GM19324 (cell line): ENCODE data around the gene ARL8B.
"Not testable (repeated sequence)": the region's sequence is repeated elsewhere in the genome, so short reads cannot be mapped to it uniquely, and the experiment has no call there.

Experiments used
- ATAC-seq: cut with Tn5 transposase; IDR thresholded peaks from one replicate; pipeline ENCODE4 v1.9.1; 2021; ENCODE audit warnings: mild to moderate bottlenecking, moderate library complexity; ENCODE audit not compliant: unreplicated experiment, low FRiP score

ARL8B gene

DNA sequence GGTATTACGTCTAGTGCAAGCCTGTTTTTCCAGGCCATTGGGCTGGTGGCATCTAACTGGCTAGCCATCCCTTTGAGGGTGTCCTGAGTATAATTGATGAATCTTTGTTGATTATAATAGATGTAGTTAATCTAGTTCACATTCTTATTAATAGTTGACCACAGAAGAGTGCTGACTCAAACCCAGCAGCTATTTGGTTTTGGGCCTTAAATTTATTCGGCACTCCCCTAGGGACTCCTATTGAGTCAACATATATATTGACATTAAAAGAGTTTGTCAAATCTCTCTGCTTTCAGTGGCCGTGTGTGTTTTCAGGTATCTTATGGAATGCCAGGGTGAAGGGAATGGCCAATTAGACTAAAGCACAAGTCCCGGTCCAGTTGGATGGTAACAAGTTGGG, 19.7 kb downstream of the ARL8B start:
- no peak for ATAC-seq

DNA sequence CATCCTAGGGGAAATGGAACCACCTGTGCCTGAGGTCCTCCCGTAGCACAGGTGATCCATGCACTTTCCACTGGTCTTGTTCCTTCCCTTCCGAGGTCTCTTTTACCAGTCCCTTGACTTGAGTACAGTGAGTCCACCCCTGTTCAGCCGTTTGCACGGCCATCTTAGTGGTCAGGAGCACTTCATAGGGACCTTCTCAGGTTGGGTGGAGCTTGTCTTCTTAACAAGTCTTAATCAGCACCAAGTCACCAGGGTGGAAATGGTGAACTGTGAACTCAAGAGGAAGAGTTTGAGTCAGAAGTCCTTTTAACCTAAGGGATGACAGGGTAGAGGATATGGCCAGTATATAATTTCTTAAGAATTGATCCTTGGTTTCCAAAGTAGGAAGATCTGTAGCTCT, 21.4 kb downstream of the ARL8B start:
- ATAC-seq: no peak

DNA sequence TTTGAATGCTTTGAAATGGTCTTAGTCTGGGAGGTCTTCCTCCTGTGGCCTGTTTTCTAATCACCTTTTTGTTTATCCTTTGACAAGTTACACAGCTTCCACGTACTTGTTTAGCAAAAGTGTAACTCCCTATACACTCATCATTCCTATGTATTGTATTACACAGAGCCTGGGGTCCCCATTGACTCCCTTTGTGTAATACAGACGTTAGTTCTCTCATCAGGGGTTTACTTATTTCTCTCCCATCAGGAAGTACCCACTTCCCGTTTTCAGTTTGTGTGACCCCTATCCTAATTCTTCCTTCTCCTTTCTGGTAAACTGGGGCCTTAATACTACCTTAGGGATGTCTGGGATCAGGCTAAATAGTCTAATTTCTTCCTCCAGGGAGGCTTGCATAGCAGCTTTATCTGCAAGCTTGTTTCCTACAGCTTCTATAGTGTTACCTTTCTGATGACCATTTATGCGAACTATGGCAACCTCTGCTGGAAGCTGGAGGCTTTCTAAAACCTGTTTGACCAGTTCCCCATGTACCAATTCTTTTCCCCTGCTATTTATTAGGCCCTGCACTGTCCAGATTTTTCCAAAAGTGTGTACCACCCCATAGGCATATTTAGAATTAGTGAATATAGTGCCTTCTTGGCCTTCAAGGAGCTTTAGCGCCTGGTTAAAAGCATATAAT, 22.4 kb downstream of the ARL8B start:
- ATAC-seq: no peak

DNA sequence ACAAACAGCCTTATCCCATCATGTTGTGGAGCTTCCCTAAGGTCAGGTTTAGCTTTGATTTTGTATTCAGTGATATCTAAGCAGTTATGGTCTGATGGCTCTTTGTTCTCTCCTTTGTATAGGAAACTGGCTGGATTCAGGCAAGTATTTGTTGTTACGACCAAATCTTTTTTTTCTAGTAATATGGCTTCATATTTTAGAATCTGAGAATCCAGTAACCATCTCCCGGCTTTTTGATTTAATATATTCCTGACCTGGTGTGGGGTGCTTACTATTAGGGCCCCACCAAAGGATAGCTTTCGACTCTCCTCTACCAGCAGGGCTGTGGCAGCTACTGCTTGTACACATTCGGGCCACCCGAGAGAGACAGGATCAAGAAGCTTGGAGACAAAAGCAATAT, 23.0 kb downstream of the ARL8B start:
- no peak for ATAC-seq

DNA sequence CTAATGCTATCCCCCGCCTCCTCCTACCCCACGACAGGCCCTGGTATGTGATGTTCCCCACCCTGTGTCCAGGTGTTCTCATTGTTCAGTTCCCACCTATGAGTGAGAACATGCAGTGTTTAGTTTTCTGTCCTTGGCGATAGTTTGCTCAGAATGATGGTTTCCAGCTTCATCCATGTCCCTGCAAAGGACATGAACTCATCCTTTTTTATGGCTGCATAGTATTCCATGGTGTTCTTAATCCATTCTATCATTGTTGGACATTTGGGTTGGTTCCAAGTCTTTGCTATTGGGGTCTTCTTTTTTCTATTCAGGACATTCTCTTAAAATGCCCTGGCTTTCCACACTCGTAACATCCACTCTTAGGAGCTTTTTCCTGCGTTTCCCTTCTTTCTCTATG, 25.1 kb downstream of the ARL8B start:
- ATAC-seq: not testable (repeated sequence)

DNA sequence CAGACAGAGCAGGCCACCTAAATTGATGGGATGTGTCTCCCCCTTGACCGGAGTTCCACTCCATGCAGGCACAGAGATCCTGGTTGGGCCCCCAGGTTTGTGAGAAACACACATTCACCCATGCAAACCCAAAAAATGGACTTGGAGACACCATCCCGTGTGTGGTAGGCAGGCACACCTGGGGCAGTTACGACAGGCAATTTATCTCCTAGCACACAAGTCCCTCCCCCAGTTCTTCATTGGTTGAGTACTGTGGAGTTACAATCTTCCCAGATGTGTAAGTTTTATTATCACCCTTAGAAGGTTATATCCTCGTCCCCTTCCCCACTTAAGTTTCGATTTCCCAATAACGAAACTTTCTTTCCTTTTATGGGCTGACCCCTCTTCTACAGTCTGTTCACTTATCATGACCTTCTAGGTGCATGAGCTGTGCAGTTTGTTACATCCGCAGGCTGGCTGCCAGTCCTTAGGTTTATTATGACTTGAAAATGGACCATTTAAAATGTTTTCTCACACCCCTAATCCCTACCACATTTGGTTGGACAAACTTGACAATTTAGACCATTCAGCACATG, 27.3 kb downstream of the ARL8B start:
- no peak for ATAC-seq

DNA sequence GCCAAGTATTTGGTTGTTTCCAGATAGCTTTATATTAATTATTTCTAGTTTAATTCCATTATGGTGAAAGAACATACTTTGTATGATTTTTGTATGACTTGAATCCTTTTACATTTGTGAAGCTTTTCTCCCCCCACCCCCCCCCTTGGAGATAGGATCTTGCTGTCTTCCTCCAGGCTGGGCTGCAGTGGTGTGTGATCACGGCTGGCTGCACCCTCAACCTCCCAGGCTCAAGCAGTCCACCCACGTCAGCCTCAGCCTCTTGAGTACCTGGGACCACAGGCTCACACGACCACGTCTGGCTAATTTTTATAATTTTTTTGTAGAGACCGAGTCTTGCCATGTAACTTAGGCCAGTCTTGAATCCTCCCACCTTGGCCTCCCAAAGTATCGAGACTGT, 29.5 kb downstream of the ARL8B start:
- no peak for ATAC-seq

DNA sequence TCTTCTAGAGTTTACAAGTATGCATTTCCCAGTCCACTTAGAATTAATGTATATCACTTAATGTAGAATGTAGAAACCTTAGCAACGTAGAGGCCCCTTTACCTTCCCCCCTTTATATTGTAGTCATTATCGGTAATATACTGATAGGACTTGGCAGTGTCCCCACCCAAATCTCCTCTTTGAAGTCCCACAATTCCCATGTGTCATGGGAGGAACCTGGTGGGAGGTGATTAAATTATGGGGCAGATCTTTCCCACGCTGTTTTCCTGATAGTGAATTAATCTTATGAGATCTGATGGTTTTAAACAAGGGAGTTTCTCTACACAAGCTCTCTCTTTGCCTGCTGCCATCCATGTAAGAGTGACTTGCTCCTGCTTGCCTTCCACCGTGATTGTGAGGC, 31.0 kb downstream of the ARL8B start:
- no peak for ATAC-seq

DNA sequence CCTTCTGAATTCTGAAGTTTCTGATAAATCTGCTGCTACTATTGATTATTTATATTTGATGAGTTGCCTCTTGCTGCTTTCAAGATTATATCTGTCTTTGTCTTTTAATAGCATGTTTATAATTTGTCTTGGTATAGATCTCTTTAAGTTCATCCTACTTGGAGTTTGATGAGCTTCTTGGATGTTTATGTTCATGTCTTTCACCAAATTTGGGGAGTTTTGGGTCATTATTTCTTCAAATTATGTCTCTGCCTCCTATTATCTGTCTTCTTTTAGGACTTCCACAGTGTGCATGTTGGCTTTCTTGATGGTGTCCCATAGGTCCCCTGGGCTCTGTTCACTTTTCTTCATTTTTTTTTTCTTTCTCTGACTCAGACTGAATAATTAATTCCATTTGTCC, 33.1 kb downstream of the ARL8B start:
- ATAC-seq: no peak

DNA sequence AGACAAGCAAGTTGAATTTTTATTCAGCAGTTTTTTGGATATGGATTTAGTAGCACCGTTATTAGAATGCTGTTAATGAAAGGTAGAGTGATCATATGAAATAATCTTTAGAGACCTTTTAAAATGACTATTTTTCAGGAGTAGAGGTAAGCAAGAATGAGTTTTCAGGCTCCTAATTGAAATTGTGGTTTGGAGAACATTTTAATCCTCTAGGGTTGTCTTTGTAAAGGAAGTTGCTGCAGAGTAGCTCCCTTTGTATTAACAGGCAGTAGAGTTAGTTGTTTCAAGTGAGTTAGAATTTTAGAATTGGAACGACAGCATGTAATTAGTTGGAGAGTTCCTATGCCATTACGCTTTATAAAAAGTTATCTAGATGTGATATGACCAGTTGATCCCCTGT, 38.2 kb downstream of the ARL8B start:
- no peak for ATAC-seq

DNA sequence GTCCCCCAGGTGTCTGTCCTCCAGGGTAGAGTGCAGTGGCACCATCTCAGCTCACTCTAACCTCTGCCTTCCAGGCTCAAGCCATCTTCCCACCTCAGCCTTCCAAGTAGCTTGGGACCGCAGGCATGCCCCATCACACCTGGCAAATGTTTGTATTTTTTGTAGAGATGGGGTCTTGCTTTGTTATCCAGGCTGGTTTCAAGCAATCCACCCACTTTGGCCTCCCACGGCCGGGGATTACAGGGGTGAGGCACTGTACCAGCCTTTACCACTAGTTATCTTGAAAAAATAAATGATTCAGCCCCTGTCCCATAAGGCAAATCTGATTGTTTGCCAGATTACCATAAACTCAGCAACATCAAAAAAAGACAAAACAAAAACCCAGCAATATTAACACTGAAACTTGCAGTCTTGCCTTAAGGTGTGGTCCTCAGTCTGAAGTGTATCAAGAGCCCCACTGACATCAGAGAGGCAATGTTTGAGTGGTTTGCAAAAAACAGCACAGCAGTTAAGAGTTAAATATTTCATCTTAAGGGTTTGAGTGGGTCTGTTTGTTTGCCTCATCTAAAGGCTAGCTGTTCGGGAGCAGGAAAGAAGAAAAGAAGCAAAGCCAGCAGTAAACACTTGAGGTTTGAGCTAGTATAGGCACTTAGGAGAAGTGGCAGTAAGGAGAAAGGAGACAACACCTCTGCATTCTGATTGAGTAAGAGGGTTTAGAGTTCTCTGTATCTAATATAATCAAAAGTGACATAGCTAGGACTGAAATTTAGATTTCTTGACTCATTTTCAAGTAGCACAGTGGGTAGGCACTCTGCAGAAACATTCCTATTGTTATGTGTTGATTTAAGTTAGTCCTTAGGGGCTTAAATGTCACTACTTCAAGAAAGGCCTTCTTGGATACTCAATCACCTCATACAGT, 39.1 kb downstream of the ARL8B start:
- ATAC-seq: no peak

DNA sequence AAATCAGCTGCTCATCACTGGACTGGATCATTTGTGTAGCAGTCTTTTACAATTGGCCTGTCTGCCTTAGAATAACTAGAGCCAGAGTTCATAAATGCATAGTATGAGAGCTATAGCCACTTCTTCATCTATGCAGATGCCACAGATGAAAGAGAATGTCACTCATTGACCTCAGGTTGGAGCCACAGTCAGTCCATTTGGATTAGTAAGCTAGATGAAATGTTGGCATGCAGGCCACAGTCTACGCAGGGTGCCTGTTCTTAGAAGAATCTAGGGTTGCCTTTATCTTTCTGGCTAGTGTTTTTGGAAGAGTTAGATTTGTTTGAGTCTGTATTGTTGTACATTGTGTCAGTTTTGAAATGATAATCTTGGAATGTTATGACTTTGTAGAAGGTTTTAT, 40.0 kb downstream of the ARL8B start:
- ATAC-seq: no peak

DNA sequence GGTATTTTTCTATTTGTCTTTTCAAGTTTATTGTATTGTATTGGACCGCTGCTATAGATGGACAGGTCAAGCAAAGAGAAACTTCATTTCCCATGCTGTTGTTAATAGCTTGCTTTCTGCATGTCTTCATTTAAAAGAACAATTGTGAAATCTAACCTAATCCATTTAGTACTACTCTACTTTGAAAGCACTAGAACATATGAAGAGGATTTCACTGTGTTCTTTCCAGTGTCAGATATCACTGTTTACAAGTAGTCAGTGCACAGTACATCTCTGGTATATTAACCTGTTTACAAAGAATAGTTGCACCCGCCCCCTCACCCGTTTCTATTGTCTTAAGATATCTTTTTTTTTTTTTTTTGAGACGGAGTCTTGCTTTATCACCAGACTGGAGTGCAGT, 43.6 kb downstream of the ARL8B start:
- no peak for ATAC-seq

DNA sequence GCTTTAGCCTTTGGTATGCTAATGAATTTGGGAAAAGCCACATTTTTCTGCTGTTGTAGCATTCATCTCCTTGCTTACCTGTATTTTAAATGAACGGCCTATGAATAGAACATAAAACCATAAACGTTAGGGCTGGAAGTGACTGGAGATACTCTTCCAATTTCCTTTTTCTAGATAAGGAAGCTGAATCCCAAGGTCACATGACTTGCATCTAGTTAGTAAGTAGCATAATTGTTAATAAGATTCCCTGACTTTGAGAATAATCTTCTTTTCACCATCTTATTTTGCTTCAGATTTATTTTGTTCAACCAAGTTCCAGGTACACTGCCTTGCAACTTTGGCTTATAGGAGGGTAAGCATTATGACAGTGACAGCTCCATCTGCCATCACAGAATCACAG, 44.8 kb downstream of the ARL8B start:
- no peak for ATAC-seq

DNA sequence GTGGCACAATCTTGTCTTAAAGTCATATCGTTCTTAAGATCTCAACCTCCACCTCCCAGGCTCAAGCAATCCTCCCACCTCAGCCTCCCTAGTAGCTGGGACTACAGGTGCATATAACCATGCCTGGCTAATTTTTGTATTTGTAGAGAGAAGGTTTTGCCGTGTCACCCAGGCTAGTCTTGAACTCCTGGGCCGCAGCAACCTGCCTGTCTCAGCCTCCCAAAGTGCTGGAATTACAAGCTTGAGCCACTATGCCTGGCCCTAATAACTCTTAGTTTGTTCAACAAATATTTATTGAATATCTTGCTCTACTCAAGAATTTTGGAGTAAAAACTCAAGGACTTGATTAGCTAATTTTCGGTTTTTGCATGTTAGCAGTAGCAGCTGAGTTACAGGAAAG, 46.0 kb downstream of the ARL8B start:
- no peak for ATAC-seq

DNA sequence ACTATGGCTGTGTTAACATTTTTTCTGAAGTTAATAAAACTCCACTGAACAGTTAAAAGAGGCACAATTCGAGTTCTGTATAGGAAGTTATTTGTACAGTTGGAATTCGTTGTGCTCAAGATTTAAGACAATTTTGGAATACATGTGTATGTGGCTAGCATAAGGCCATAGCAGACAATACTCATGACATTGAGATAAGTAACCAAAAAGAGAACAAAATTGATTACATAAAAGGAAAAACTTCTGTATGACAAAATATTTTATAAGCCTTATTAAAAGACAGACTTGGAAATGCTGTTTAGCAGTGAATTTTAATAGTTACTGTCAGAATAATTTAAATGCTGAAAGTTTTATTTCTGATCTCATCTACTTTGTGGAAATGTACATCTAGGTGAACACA, 47.7 kb downstream of the ARL8B start:
- ATAC-seq: no peak

DNA sequence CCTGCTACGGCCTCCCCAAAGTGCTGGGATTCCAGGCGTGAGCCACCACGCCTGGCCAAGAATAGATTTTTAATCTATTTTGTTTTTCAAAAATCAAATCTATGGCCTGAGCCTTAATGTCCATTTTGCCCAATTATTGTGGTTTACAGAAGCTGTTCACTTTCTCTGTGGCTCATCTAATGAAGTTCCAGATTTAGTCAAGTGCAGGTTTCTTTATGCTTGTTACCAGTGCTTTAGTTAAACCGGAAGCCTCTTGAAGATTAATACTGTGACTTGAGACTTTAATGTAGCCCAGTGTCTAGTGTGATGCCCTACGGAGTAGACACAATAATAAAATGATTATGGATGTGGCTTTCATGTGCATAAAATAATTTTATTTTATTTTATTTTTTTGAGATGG, 48.9 kb downstream of the ARL8B start:
- ATAC-seq: no peak

DNA sequence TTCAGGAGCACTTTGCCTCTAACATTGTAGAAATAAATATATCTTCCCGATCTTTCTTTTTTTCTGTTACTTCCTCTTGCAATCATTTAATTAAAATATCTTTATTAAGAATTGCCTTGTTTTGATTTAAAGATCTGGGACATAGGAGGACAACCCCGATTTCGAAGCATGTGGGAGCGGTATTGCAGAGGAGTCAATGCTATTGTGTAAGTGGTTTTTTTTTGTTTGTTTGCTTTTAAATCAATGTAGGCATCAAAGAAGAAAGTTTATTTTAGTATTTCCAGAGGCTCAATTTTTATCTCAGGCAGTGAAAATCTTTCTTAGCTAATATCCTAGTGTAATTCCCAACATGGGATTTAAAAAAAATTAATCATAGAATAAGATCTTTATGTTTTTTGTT, 49.9 kb downstream of the ARL8B start:
- no peak for ATAC-seq

DNA sequence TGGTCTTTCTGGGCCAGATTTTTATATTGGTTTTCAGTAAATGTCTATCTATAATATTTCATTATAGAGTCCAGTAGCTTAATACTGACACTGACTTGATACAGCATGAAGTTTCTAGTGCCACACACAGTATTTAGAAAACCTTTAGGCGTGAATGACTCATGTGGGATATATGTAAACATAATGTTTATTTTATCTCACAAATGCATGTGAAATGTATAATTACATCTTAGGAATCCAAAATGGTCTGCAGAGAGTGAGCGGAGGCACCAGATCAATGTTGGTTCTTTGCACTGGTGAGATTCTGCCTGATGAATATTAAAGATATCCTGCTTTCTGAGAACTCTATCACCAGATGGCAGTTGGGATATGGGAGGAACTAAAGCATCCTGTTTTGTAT, 56.9 kb downstream of the ARL8B start:
- not testable (repeated sequence) for ATAC-seq

DNA sequence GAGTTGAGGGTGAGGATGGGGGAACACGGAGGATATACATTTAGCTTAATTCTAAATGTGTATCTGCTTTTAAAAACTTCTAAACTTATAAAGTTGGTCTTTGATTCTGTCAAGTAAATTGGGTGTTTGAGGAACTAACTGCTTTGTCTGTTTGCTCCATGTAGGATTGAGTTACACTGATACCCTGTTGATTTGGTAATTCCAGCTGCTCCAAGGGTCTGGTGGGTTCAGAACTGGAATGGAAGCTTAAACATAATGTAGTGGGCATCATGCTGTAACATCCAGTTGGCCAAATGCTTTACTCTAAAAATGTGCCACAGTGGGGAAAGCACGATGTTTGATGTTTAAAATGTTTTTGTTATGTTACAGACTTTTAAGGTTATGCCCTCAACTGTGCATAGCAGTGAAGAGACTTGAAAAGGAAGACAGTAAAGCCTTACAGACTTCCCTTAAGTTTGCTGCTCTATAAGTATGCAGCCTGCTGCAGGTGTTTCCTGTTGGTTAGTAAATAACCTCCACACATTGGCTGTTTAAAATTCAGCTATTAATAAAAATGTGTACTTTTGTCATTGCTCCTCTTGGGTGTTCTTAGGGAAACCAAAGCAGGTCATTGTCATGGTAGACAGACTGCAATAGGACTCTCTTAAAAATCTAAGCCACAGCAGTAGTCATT, 59.5 kb downstream of the ARL8B start:
- ATAC-seq: peak; percentile 78

DNA sequence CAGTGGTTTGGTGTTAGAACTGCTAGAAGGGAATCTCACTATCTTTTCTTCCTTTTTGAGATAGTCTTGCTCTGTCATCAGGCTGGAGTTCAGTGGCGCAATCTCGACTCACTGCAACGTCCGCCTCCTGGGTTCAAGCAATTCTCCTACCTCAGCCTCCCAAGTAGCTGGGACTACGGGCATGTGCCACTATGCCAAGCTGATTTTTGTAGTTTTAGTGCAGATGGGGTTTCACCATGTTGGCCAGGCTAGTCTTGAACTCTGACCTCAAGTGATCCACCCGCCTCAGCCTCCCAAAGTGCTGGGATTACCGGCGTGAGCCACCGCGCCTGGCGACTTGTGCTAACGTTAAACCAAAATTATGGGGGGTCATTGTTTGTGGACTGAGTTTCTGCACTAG, 61.6 kb downstream of the ARL8B start:
- not testable (repeated sequence) for ATAC-seq
